Fibroblast of pulmonary artery (primary cell): Measurements from ENCODE around the gene NTNG2.

Source experiments
- DNase-seq: peaks from one replicate; pipeline ENCODE4 v3.0.0-alpha.2; 2010; ENCODE audit warnings: low read depth
- H3K4me3 ChIP-seq: replicated peaks from 2 replicates; pipeline ENCODE4 v1.5.1; 2011; ENCODE audit warnings: low read depth, mild to moderate bottlenecking, control low read depth, low read length, moderate library complexity
- CTCF ChIP-seq: IDR thresholded peaks from 2 replicates; pipeline ENCODE4 v1.5.1; 2011; ENCODE audit warnings: mild to moderate bottlenecking, control low read depth, low read length, inconsistent platforms; ENCODE audit errors: missing control alignments

The NTNG2 gene

GRCh38 chr9:132237481-132237880 lies 75.6 kb downstream of the NTNG2 start:
- no peak for TF ChIP-seq CTCF
- DNase-seq = no peak
- H3K4me3 ChIP-seq = no peak overlapping the region

- H3K4me3 ChIP-seq = no peak overlapping the region
- no peak for TF ChIP-seq CTCF
- no peak for DNase-seq
Observed at GRCh38 chr9:132238026-132238972, 76.4 kb downstream of the NTNG2 start.

- TF ChIP-seq CTCF = no peak
- no peak for DNase-seq
- H3K4me3 ChIP-seq = no peak overlapping the region
Observed at GRCh38 chr9:132238992-132239391, 77.1 kb downstream of the NTNG2 start.

- DNase-seq = no peak
- no peak for TF ChIP-seq CTCF
- no peak overlapping the region for H3K4me3 ChIP-seq
Observed at GRCh38 chr9:132239518-132239917, 77.7 kb downstream of the NTNG2 start.

- no peak for TF ChIP-seq CTCF
- H3K4me3 ChIP-seq = peak overlapping the region; percentile 31
- DNase-seq = no peak
Observed at GRCh38 chr9:132239999-132240840, 78.4 kb downstream of the NTNG2 start.

GRCh38 chr9:132240841-132241482 lies 79.1 kb downstream of the NTNG2 start:
- TF ChIP-seq CTCF = no peak

More at GRCh38 chr9:132240841-132241482, 79.1 kb downstream of the NTNG2 start:
- H3K4me3 ChIP-seq = peak overlapping the region; percentile 57
- peak; percentile 95 for DNase-seq
